Immature natural killer cell (primary cell): ENCODE measurements around the gene CTU1. TPM values are rescaled to one million over a fixed set of nuclear protein-coding genes. Genes with fewer than 3 reads are reported as not detected.

ENCODE experiments used
- DNase-seq, 3 donors: peaks; one replicate each; pipeline ENCODE4 v3.0.0; 2022; ENCODE audit warnings: mixed read lengths in 1 of 3
- H3K27ac Mint-ChIP-seq, 6 donors: one replicate each; pipeline ENCODE4 v1.8.0; 2020; ENCODE audit warnings: mixed read lengths in 6 of 6, mild to moderate bottlenecking in 5 of 6, inconsistent platforms in 4 of 6, moderate library complexity in 3 of 6
- H3K27me3 Mint-ChIP-seq, 3 donors: one replicate each; pipeline ENCODE4 v1.8.0; 2020 to 2021; ENCODE audit warnings: low read depth in 3 of 3, mild to moderate bottlenecking in 3 of 3, mixed read lengths in 3 of 3, moderate library complexity in 3 of 3, inconsistent platforms in 1 of 3
- H3K36me3 Mint-ChIP-seq, 3 donors: one replicate each; pipeline ENCODE4 v1.8.0; 2020; ENCODE audit warnings: mixed read lengths in 3 of 3, inconsistent platforms in 2 of 3, mild to moderate bottlenecking in 2 of 3
- H3K4me1 Mint-ChIP-seq, 2 donors: one replicate each; pipeline ENCODE4 v1.8.0; 2020; ENCODE audit warnings: inconsistent platforms in 2 of 2, mild to moderate bottlenecking in 2 of 2, mixed read lengths in 2 of 2, moderate library complexity in 1 of 2
- H3K4me3 Mint-ChIP-seq, 5 donors: one replicate each; pipeline ENCODE4 v1.8.0; 2020; ENCODE audit warnings: mild to moderate bottlenecking in 5 of 5, mixed read lengths in 5 of 5, inconsistent platforms in 3 of 5, moderate library complexity in 3 of 5
- H3K9me3 Mint-ChIP-seq, 6 donors: one replicate each; pipeline ENCODE4 v1.8.0; 2020; ENCODE audit warnings: mild to moderate bottlenecking in 6 of 6, mixed read lengths in 6 of 6, inconsistent platforms in 4 of 6, moderate library complexity in 3 of 6
- polyA plus RNA-seq, 3 donors: library from polyadenylated mRNA; unstranded; fragments of 300-500 nt; fragmentation: Illumina TruSeq; gene quantifications; one replicate each; pipeline ENCODE4 v1.2.3, GENCODE V29; 2021

Gene CTU1
- polyA plus RNA-seq, 3 donors from 2014 or later = 2.0 to 5.6 (median 5.0) TPM

GRCh38 chr19:51141181-51141580 is 33.0 kb upstream of the CTU1 start:
- peak overlapping the region; percentile 94 to 97 (median 95) for H3K27ac Mint-ChIP-seq
- H3K36me3 Mint-ChIP-seq = peaks cover 0 to 18% (median 14%) of the 10 kb centered on the region in 3 donors
- no peak for DNase-seq
- H3K9me3 Mint-ChIP-seq = no peaks in the 10 kb centered on the region
- H3K4me1 Mint-ChIP-seq = peaks cover 89 to 90% of the 10 kb centered on the region in 2 donors
- H3K27me3 Mint-ChIP-seq = peaks cover 2 to 11% (median 7%) of the 10 kb centered on the region in 3 donors
- H3K4me3 Mint-ChIP-seq = peak overlapping the region in 4 of 5 donors; percentile 91 to 95 (median 93)

GRCh38 chr19:51140441-51140840 is 32.2 kb upstream of the CTU1 start:
- Mint-ChIP-seq H3K9me3 (no peaks in the 10 kb centered on the region), H3K27ac (peak overlapping the region; percentile 81 to 97 (median 95)), H3K4me1 (peaks cover 89 to 90% of the 10 kb centered on the region in 2 donors), H3K4me3 (peak overlapping the region; percentile 7 to 55 (median 27)), H3K36me3 (peaks cover 0 to 10% (median 10%) of the 10 kb centered on the region in 3 donors), H3K27me3 (peaks cover 0 to 11% (median 7%) of the 10 kb centered on the region in 3 donors)
- no peak for DNase-seq

GRCh38 chr19:51139299-51140014 is 31.2 kb upstream of the CTU1 start:
- Mint-ChIP-seq H3K4me3 (peak overlapping the region; percentile 36 to 70 (median 62)), H3K27ac (peak overlapping the region; percentile 75 to 93 (median 88)), H3K9me3 (no peaks in the 10 kb centered on the region), H3K36me3 (peaks cover 0 to 11% (median 6%) of the 10 kb centered on the region in 3 donors), H3K4me1 (peaks cover 90 to 91% of the 10 kb centered on the region in 2 donors), H3K27me3 (peaks cover 0 to 16% (median 7%) of the 10 kb centered on the region in 3 donors)
- DNase-seq = no peak

DNA sequence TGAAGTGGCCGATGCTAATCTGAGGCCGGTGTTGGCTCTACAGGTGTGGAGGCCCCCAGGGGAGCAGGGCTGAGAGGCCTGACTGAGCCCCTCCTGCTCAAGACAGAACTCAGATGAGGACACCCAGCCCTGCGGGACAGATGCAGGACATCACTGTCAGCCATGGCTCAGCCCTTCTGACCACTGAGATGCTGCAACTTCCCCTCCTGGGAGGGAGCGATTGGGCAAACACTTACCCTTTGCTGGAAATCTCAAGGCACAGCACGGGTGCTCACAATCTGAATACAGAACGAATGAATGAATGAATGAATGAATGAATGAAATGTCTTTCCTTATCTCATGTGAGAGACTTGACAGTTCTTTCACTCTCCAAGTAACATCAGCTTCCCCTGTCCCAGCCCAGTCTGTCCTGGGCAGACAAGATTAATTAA is 30.4 kb upstream of the CTU1 start:
- peaks cover 0 to 1% (median 0%) of the 10 kb centered on the region in 6 donors for H3K9me3 Mint-ChIP-seq
- peaks cover 86 to 92% of the 10 kb centered on the region in 2 donors for H3K4me1 Mint-ChIP-seq
- peaks cover 0 to 16% (median 7%) of the 10 kb centered on the region in 3 donors for H3K27me3 Mint-ChIP-seq
- H3K4me3 Mint-ChIP-seq = peak overlapping the region in 4 of 5 donors; percentile 8 to 70 (median 52)
- peaks cover 0 to 11% (median 6%) of the 10 kb centered on the region in 3 donors for H3K36me3 Mint-ChIP-seq
- H3K27ac Mint-ChIP-seq = peak overlapping the region; percentile 75 to 93 (median 88)
- DNase-seq = no peak

GRCh38 chr19:51137792-51138425 is 29.7 kb upstream of the CTU1 start:
- H3K36me3 Mint-ChIP-seq = peaks cover 0 to 11% (median 6%) of the 10 kb centered on the region in 3 donors
- peaks cover 0 to 1% (median 0%) of the 10 kb centered on the region in 6 donors for H3K9me3 Mint-ChIP-seq
- peaks cover 0 to 15% (median 7%) of the 10 kb centered on the region in 3 donors for H3K27me3 Mint-ChIP-seq
- H3K4me3 Mint-ChIP-seq = peak overlapping the region; percentile 70 to 85 (median 76)
- peaks cover 89 to 96% of the 10 kb centered on the region in 2 donors for H3K4me1 Mint-ChIP-seq
- peak overlapping the region; percentile 79 to 95 (median 91) for H3K27ac Mint-ChIP-seq
- no peak for DNase-seq

DNA sequence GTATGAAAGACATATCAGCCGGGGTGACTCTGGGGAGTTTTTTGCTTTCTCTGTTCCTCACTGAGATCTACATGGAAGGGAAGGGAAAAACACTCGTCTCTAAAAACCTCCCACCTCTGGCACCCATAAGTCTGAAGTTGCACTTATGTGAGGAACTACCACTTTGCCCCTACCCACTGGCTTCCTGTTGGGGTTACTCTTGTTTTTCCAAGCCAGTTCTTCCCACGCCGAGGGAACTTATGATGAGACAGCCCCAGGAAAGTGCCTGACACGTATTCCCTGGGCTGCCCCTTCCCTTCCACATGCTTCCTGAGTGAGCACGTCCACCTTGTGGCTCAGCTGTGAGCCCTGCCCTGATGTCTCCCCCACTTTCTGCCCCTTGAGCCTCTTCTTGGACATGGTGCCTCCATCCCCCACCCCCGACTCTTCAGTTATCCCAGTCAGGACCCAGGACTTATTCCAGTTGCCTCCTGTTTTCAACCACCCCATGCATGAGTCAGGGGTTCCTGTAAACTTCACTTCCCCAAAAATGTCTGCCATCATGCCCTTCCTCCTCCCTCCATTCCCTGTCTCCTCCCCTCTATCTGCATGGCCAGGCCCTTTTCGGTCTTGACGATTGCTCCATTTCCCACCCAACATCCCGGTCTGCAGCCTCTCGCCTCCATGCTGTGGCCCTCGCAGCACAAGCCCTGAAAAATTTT is 28.8 kb upstream of the CTU1 start:
- peaks cover 0 to 17% (median 7%) of the 10 kb centered on the region in 3 donors for H3K27me3 Mint-ChIP-seq
- H3K27ac Mint-ChIP-seq = peak overlapping the region; percentile 79 to 95 (median 91)
- H3K9me3 Mint-ChIP-seq = peaks cover 0 to 1% (median 0%) of the 10 kb centered on the region in 6 donors
- H3K4me3 Mint-ChIP-seq = peak overlapping the region; percentile 70 to 85 (median 76)
- peaks cover 91 to 98% of the 10 kb centered on the region in 2 donors for H3K4me1 Mint-ChIP-seq
- no peak for DNase-seq
- H3K36me3 Mint-ChIP-seq = peaks cover 1 to 11% (median 6%) of the 10 kb centered on the region in 3 donors

DNA sequence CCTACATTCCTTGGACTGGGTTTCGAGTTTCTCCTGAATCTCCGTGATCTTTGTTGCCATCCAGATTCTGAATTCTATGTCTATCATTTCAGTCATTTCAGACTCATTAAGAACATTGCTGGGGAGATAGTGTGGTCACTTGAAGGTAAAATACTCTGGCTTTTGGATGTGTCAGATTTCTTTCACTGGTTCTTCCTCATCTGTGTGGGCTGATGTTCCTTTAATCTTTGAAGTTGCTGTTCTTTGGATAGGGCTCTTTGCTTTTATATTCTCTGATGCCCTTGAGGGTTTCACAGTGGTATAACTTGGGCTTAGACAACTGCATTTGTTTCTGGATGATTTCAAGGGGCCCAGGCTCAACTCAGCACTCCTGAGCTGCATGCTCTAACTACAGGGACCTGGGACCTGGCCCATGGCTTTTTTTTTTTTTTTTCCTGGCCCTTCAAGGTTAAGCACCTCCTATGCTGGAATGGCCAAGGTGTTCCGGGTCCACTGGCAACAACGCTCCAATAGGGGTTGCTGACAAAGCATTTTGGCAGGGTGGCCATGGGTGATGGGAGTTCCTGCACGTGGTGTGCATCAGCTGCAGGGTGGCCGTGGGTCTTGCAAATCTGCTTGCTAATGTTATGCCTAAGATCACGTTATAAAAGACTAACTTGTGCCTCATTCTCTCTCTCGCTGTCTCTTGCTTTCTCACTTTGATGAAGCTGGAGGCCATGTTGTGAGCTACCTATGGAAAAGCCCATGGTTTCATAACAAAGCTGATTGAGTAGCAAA is 28.0 kb upstream of the CTU1 start:
- peak overlapping the region; percentile 79 to 95 (median 91) for H3K27ac Mint-ChIP-seq
- peaks cover 89 to 96% of the 10 kb centered on the region in 2 donors for H3K4me1 Mint-ChIP-seq
- peak overlapping the region; percentile 70 to 85 (median 76) for H3K4me3 Mint-ChIP-seq
- peaks cover 0 to 1% (median 0%) of the 10 kb centered on the region in 6 donors for H3K9me3 Mint-ChIP-seq
- H3K27me3 Mint-ChIP-seq = peaks cover 5 to 19% (median 7%) of the 10 kb centered on the region in 3 donors
- DNase-seq = no peak
- H3K36me3 Mint-ChIP-seq = peaks cover 5 to 14% (median 10%) of the 10 kb centered on the region in 3 donors

- Mint-ChIP-seq H3K9me3 (peaks cover 0 to 1% (median 0%) of the 10 kb centered on the region in 6 donors), H3K36me3 (peaks cover 11 to 20% (median 17%) of the 10 kb centered on the region in 3 donors), H3K4me1 (peaks cover 89 to 96% of the 10 kb centered on the region in 2 donors), H3K27me3 (peaks cover 5 to 17% (median 7%) of the 10 kb centered on the region in 3 donors), H3K4me3 (peak overlapping the region; percentile 51 to 81 (median 71)), H3K27ac (peak overlapping the region; percentile 79 to 92 (median 88))
- DNase-seq = peak in 2 of 3 donors; percentile 45 to 51
Observed at GRCh38 chr19:51135004-51135403, 26.8 kb upstream of the CTU1 start.

GRCh38 chr19:51131780-51132680 is 23.8 kb upstream of the CTU1 start:
- H3K27ac Mint-ChIP-seq = peak overlapping the region; percentile 92 to 98 (median 96)
- H3K4me3 Mint-ChIP-seq = peak overlapping the region; percentile 84 to 92 (median 87)
- peaks cover 91 to 97% of the 10 kb centered on the region in 2 donors for H3K4me1 Mint-ChIP-seq
- peaks cover 3 to 19% (median 5%) of the 10 kb centered on the region in 3 donors for H3K27me3 Mint-ChIP-seq
- peak; percentile 74 to 77 (median 76) for DNase-seq
- peaks cover 14 to 15% (median 15%) of the 10 kb centered on the region in 3 donors for H3K36me3 Mint-ChIP-seq
- peaks cover 0 to 1% (median 0%) of the 10 kb centered on the region in 6 donors for H3K9me3 Mint-ChIP-seq

GRCh38 chr19:51129716-51130115 is 21.5 kb upstream of the CTU1 start:
- Mint-ChIP-seq H3K4me1 (peaks cover 88 to 93% of the 10 kb centered on the region in 2 donors), H3K4me3 (peak overlapping the region; percentile 66 to 89 (median 78))

DNA sequence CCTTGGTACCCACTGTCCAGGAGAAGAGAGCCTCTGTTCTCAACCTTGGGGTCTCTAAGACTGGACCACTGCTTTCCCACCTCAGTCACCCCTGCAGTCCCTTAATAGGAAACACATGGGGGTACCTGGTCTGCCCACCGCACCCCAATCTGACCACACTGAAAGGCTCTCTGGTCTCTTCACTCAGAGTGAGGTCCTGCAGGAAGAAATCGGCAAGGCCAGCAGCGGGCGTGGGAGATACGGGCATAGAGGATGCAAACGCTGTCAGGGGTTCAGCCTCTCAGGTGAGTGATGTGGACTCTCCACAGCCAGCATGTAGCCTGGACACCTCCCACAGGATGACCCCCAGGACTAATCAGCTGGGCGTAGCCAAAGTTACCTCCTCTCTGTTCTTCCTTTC is 20.0 kb upstream of the CTU1 start:
- Mint-ChIP-seq H3K4me3 (peak overlapping the region; percentile 76 to 89 (median 84)), H3K4me1 (peaks cover 94% of the 10 kb centered on the region in 2 donors), H3K36me3 (peaks cover 13 to 15% (median 15%) of the 10 kb centered on the region in 3 donors), H3K9me3 (no peaks in the 10 kb centered on the region), H3K27ac (peak overlapping the region; percentile 89 to 98 (median 97)), H3K27me3 (peaks cover 3 to 12% (median 8%) of the 10 kb centered on the region in 3 donors)
- DNase-seq = no peak

More at GRCh38 chr19:51129716-51130115, 21.5 kb upstream of the CTU1 start:
- DNase-seq = no peak
- H3K27me3 Mint-ChIP-seq = peaks cover 0 to 8% (median 5%) of the 10 kb centered on the region in 3 donors
- peaks cover 13 to 15% (median 15%) of the 10 kb centered on the region in 3 donors for H3K36me3 Mint-ChIP-seq
- H3K27ac Mint-ChIP-seq = peak overlapping the region; percentile 88 to 98 (median 96)
- peaks cover 0 to 1% (median 0%) of the 10 kb centered on the region in 6 donors for H3K9me3 Mint-ChIP-seq
